NCI-H460 (cell line): ENCODE results near the gene EPHB2. TPM values are rescaled to one million over a fixed set of nuclear protein-coding genes. Genes with fewer than 3 reads are reported as not detected.
"Not testable (repeated sequence)": the region's sequence is repeated elsewhere in the genome, so short reads cannot be mapped to it uniquely, and the experiment has no call there.

Source experiments
- DNase-seq: peaks from one replicate; pipeline ENCODE4 v3.0.0-alpha.2; 2016; ENCODE audit warnings: low read depth; ENCODE audit errors: extremely low read depth
- total RNA-seq: library from RNA; depleted of rRNA; stranded (reverse); fragments of >200 nt; shearing (Covaris generic); gene quantifications from 2 replicates; pipeline ENCODE4 v1.2.3, GENCODE V29; 2014

The EPHB2 gene
- total RNA-seq, 1 experiment from 2014 or later: 0.20 TPM

GRCh38 chr1:22689505-22689904, 21.1 kb upstream of the EPHB2 start:
- DNase-seq: no peak

- DNase-seq: no peak
Measured at GRCh38 chr1:22691031-22691753, 19.4 kb upstream of the EPHB2 start.

GRCh38 chr1:22694172-22694571, 16.5 kb upstream of the EPHB2 start:
- no peak for DNase-seq

GRCh38 chr1:22696610-22697009, 14.0 kb upstream of the EPHB2 start:
- DNase-seq: no peak

- DNase-seq: no peak
Measured at GRCh38 chr1:22697980-22698379, 12.7 kb upstream of the EPHB2 start.

GRCh38 chr1:22699681-22700520, 10.7 kb upstream of the EPHB2 start:
- no peak for DNase-seq

- no peak for DNase-seq
Measured at GRCh38 chr1:22702296-22703085, 8.1 kb upstream of the EPHB2 start.

GRCh38 chr1:22704440-22705067, 6.1 kb upstream of the EPHB2 start:
- DNase-seq: peak; percentile 76

GRCh38 chr1:22705586-22705985, 5.1 kb upstream of the EPHB2 start:
- DNase-seq: no peak

GRCh38 chr1:22706100-22706499, 4.5 kb upstream of the EPHB2 start:
- not testable (repeated sequence) for DNase-seq

- no peak for DNase-seq
Measured at GRCh38 chr1:22708777-22709176, 1.9 kb upstream of the EPHB2 start.

- DNase-seq: no peak
Measured at GRCh38 chr1:22709227-22709626, 1.4 kb upstream of the EPHB2 start.

GRCh38 chr1:22709891-22710700, 543 bp upstream of the EPHB2 start:
- DNase-seq: no peak

GRCh38 chr1:22711071-22711470, 432 bp downstream of the EPHB2 start:
- DNase-seq: no peak

GRCh38 chr1:22711591-22712501, 1.2 kb downstream of the EPHB2 start:
- DNase-seq: no peak

GRCh38 chr1:22712502-22713271, 2.0 kb downstream of the EPHB2 start:
- DNase-seq: no peak

GRCh38 chr1:22714455-22714854, 3.8 kb downstream of the EPHB2 start:
- DNase-seq: no peak
